A673 (cell line): Measurements from ENCODE around the gene DUSP1. TPM values are rescaled to one million over a fixed set of nuclear protein-coding genes. Genes with fewer than 3 reads are reported as not detected.

Experiments used
- BruUV-seq: library from RNA; stranded (reverse); fragments of 400-500 nt; replicated peaks from 2 replicates; lab custom pipeline; 2021; lab: Mats Ljungman, UMichigan
- CTCF ChIA-PET: fragments of 300-600 bp; sonication (Branson Sonifier 250); formaldehyde crosslinking; loops from one replicate; lab custom pipeline; 2022; ENCODE audit warnings: antibody characterized with exemption; lab: Charles Lee
- POLR2A ChIA-PET: fragments of 300-600 bp; sonication (Branson Sonifier 250); formaldehyde crosslinking; loops from one replicate; lab custom pipeline; 2022; ENCODE audit warnings: antibody characterized with exemption; ENCODE audit not compliant: low non-redundant PET; lab: Charles Lee
- DNase-seq: peaks from one replicate; pipeline ENCODE4 v3.0.0-alpha.2; 2015; ENCODE audit warnings: low spot score
- H3K27ac ChIP-seq: fragments of 200-600 bp; sonication (generic); 2 replicates; pipeline ENCODE4 v1.5.1; 2016; ENCODE audit warnings: mixed run types, low read depth, mild to moderate bottlenecking, mixed read lengths, antibody characterized with exemption, low read length; ENCODE audit not compliant: poor library complexity, severe bottlenecking
- H3K27me3 ChIP-seq: fragments of 200-600 bp; sonication (generic); replicated peaks from 2 replicates; pipeline ENCODE4 v1.6.1; 2017; ENCODE audit warnings: mixed run types, low read depth, mild to moderate bottlenecking, mixed read lengths, antibody characterized with exemption, low read length; ENCODE audit not compliant: insufficient read depth, poor library complexity
- H3K36me3 ChIP-seq: fragments of 200-600 bp; sonication (generic); 2 replicates; pipeline ENCODE4 v1.6.1; 2016; ENCODE audit warnings: mixed run types, mild to moderate bottlenecking, mixed read lengths, antibody characterized with exemption, low read length; ENCODE audit not compliant: insufficient read depth, poor library complexity, severe bottlenecking
- H3K4me1 ChIP-seq: fragments of 200-600 bp; sonication (generic); 2 replicates; pipeline ENCODE4 v1.6.1; 2017; ENCODE audit warnings: mixed run types, mild to moderate bottlenecking, mixed read lengths, antibody characterized with exemption, low read length; ENCODE audit not compliant: insufficient read depth, poor library complexity, severe bottlenecking
- H3K4me3 ChIP-seq: fragments of 200-600 bp; sonication (generic); 2 replicates; pipeline ENCODE4 v1.5.1; 2016; ENCODE audit warnings: low read depth, mixed run types, mild to moderate bottlenecking, mixed read lengths, low read length; ENCODE audit not compliant: poor library complexity, severe bottlenecking
- H3K9me3 ChIP-seq: fragments of 200-600 bp; sonication (generic); 2 replicates; pipeline ENCODE4 v1.6.1; 2016; ENCODE audit warnings: mixed run types, low read depth, mild to moderate bottlenecking, mixed read lengths, antibody characterized with exemption, low read length; ENCODE audit not compliant: poor library complexity, severe bottlenecking
- EZH2 ChIP-seq: fragments of 200-600 bp; sonication (generic); IDR thresholded peaks from 2 replicates; pipeline ENCODE4 v1.6.1; 2017; ENCODE audit warnings: borderline replicate concordance, low read depth, mild to moderate bottlenecking, mixed read lengths, antibody characterized with exemption, low read length; ENCODE audit not compliant: poor library complexity, severe bottlenecking
- intact Hi-C: fragments of 100-400 bp; cut with micrococcal nuclease; formaldehyde crosslinking; loops from one replicate; pipeline ENCODE4 v1.10.0; 2022; ENCODE audit not compliant: unreplicated experiment
- total RNA-seq: library from RNA; stranded (reverse); gene quantifications from 2 replicates; pipeline ENCODE4 v1.2.3, GENCODE V29; 2021
- TF ChIP-seq, protein P1 (sequence below): fragments of 300-800, 200-600 bp; sonication (generic); conservative IDR thresholded peaks from 2 replicates; pipeline ENCODE4 v1.5.1; 2017; ENCODE audit warnings: low read depth, mild to moderate bottlenecking, antibody characterized with exemption, low read length, moderate library complexity, mixed read lengths

DUSP1 gene
- total RNA-seq, 1 experiment from 2014 or later: 13.1 TPM

DNA sequence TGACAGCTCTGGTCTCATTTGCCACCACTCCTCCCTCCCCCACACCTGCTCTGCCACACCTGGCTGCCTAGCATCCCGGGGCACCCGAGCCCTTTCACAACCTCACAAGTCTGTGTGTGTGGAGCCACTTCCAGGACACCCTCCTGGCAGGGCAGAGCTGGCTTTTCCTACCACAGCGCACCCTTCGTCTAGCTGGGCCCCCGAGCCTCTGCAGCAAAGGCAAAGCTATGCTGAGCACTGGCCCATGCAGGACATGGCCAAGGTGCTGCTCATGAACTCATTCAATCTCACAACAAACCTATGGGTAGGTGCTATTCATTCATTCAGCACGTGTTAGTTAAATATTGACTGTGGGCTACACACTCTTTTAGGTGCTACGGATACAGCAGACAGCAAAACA, 43.4 kb downstream of the DUSP1 start:
- H3K4me3 ChIP-seq: no peak overlapping the region
- POLR2A ChIA-PET: no interaction called here
- no peaks in the 10 kb centered on the region for H3K9me3 ChIP-seq
- H3K4me1 ChIP-seq: peaks cover 2% of the 10 kb centered on the region
- no peaks in the 10 kb centered on the region for H3K36me3 ChIP-seq
- CTCF ChIA-PET: no interaction called here
- TF ChIP-seq, protein P1, sequence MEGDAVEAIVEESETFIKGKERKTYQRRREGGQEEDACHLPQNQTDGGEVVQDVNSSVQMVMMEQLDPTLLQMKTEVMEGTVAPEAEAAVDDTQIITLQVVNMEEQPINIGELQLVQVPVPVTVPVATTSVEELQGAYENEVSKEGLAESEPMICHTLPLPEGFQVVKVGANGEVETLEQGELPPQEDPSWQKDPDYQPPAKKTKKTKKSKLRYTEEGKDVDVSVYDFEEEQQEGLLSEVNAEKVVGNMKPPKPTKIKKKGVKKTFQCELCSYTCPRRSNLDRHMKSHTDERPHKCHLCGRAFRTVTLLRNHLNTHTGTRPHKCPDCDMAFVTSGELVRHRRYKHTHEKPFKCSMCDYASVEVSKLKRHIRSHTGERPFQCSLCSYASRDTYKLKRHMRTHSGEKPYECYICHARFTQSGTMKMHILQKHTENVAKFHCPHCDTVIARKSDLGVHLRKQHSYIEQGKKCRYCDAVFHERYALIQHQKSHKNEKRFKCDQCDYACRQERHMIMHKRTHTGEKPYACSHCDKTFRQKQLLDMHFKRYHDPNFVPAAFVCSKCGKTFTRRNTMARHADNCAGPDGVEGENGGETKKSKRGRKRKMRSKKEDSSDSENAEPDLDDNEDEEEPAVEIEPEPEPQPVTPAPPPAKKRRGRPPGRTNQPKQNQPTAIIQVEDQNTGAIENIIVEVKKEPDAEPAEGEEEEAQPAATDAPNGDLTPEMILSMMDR: no peak
- TF ChIP-seq EZH2: no peak
- no peaks in the 10 kb centered on the region for H3K27me3 ChIP-seq
- no peak for DNase-seq
- no TSS peak for BruUV-seq
- intact Hi-C loops: no loop called here
- no peak overlapping the region for H3K27ac ChIP-seq

DNA sequence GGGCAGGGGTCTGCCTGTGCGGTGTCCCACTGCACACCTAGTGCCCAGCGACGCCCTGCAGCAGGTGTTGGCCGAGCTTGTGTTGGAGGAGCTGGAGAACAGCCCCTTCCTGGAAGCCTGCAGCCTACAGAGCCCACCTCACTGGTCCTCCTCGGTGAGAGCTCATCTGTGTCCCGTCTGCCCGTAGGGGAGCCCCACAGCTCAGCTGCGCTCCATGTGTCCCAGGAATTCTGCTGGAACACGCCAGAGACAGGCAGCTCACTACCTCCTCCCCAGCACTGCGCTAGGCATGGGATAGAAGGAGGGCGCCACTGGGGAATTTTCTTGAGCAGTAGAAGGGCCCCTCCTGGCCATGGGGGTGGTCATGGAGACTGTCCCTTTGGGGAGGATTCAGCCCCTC, 44.0 kb downstream of the DUSP1 start:
- Histone ChIP-seq H3K4me3 (no peak overlapping the region), H3K36me3 (no peaks in the 10 kb centered on the region), H3K4me1 (peaks cover 8% of the 10 kb centered on the region), H3K27me3 (no peaks in the 10 kb centered on the region), H3K9me3 (no peaks in the 10 kb centered on the region), H3K27ac (no peak overlapping the region)
- intact Hi-C loops: no loop called here
- ChIA-PET POLR2A (interaction anchor here (0.6 kb wide), 1 partner anchor 157 kb away, joined by 3 read pairs; no protein-coding TSS in a partner anchor), CTCF (no interaction called here)
- no TSS peak for BruUV-seq
- TF ChIP-seq, protein P1: no peak
- DNase-seq: no peak

DNA sequence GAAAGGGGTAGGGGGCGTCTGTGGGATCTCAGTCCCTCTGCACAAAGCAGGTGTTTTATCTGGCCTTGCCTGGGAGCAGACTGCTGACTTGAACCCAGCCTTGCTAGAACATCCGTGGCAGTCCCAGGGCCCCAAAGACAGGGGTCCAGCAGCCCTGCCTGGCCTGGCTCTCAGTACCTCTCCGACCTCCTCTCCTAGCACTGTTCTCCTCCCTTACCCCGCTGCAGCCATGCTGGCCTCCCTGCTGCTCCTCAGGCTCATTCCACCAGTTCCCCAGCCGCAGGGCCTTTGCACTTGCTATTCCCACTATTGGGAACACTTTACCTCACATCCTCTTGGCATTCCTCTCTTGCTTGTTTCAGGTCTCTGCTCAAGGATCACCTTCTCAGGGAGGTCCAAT, 45.2 kb downstream of the DUSP1 start:
- ChIA-PET CTCF (no interaction called here), POLR2A (no interaction called here)
- Histone ChIP-seq H3K4me3 (no peak overlapping the region), H3K27me3 (no peaks in the 10 kb centered on the region), H3K27ac (no peak overlapping the region), H3K9me3 (no peaks in the 10 kb centered on the region), H3K36me3 (no peaks in the 10 kb centered on the region), H3K4me1 (peaks cover 15% of the 10 kb centered on the region)
- TF ChIP-seq EZH2: no peak
- TF ChIP-seq, protein P1: no peak
- intact Hi-C loops: no loop called here
- no peak for DNase-seq
- BruUV-seq: no TSS peak
